Measurements from ENCODE around the gene PGC.

Gene PGC

GRCh38 chr6:41693281-41694240 lies 53.6 kb downstream of the PGC start:
- peak; percentile 92 for DNase-seq

GRCh38 chr6:41692730-41693129 lies 54.5 kb downstream of the PGC start:
- no peak for DNase-seq

GRCh38 chr6:41692080-41692675 lies 55.0 kb downstream of the PGC start:
- no peak for DNase-seq

GRCh38 chr6:41691426-41692079 lies 55.6 kb downstream of the PGC start:
- no peak for DNase-seq

- no peak for DNase-seq
These were observed 56.5 kb downstream of the PGC start for GRCh38 chr6:41690541-41691330.

- no peak for DNase-seq
These were observed 57.8 kb downstream of the PGC start for GRCh38 chr6:41689171-41690008.

GRCh38 chr6:41688256-41688965 lies 58.8 kb downstream of the PGC start:
- DNase-seq, result no peak

- no peak for DNase-seq
These were observed 59.6 kb downstream of the PGC start for GRCh38 chr6:41687501-41688175.
